Caco-2 (cell line): ENCODE measurements around the gene PPIC. TPM values are rescaled to one million over a fixed set of nuclear protein-coding genes. Genes with fewer than 3 reads are reported as not detected.

Experiments
- BruUV-seq: library from RNA; stranded (reverse); fragments of 400-500 nt; replicated peaks from 2 replicates; lab custom pipeline; 2021; lab: Mats Ljungman, UMichigan
- CTCF ChIA-PET: fragments of 300-600 bp; sonication (Branson Sonifier 250); formaldehyde crosslinking; loops from one replicate; lab custom pipeline; 2022; ENCODE audit warnings: antibody characterized with exemption; lab: Charles Lee
- POLR2A ChIA-PET: fragments of 300-600 bp; sonication (Branson Sonifier 250); formaldehyde crosslinking; loops from one replicate; lab custom pipeline; 2022; ENCODE audit warnings: antibody characterized with exemption; lab: Charles Lee
- DNase-seq, 2 experiments: peaks; one replicate each; pipeline versions ENCODE4 v3.0.0 to v3.0.0-alpha.2; 2020 to 2022
- H3K27me3 ChIP-seq: replicated peaks from 2 replicates; pipeline ENCODE4 v1.6.0; 2011; ENCODE audit warnings: low read length; ENCODE audit not compliant: control insufficient read depth, insufficient read depth
- H3K36me3 ChIP-seq: 2 replicates; pipeline ENCODE4 v1.5.1; 2011; ENCODE audit warnings: low read length; ENCODE audit not compliant: control insufficient read depth, insufficient read depth
- H3K4me1 ChIP-seq: fragments of 250-450 bp; sonication (Bioruptor Pico); 2 replicates; pipeline ENCODE4 v1.5.1; 2020; ENCODE audit warnings: mild to moderate bottlenecking
- H3K4me3 ChIP-seq: 2 replicates; pipeline ENCODE4 v1.5.1; 2011; ENCODE audit warnings: low read depth, mild to moderate bottlenecking, control low read depth, low read length
- H3K9me3 ChIP-seq: fragments of 250-450 bp; sonication (Bioruptor Pico); 2 replicates; pipeline ENCODE4 v1.5.1; 2020; ENCODE audit warnings: mild to moderate bottlenecking, moderate library complexity
- H3K27ac Mint-ChIP-seq: one replicate; pipeline ENCODE4 v1.8.0; 2022; ENCODE audit warnings: mixed read lengths; ENCODE audit not compliant: unreplicated experiment
- H3K27me3 Mint-ChIP-seq: one replicate; pipeline ENCODE4 v1.8.0; 2022; ENCODE audit warnings: mixed read lengths; ENCODE audit not compliant: insufficient read depth, unreplicated experiment
- H3K36me3 Mint-ChIP-seq: one replicate; pipeline ENCODE4 v1.8.0; 2022; ENCODE audit warnings: mild to moderate bottlenecking, mixed read lengths; ENCODE audit not compliant: insufficient read depth, unreplicated experiment
- H3K4me1 Mint-ChIP-seq: one replicate; pipeline ENCODE4 v1.8.0; 2022; ENCODE audit warnings: low read depth, mixed read lengths; ENCODE audit not compliant: unreplicated experiment
- H3K4me3 Mint-ChIP-seq: one replicate; pipeline ENCODE4 v1.8.0; 2022; ENCODE audit warnings: mild to moderate bottlenecking, moderate library complexity, mixed read lengths; ENCODE audit not compliant: unreplicated experiment
- H3K9me3 Mint-ChIP-seq: one replicate; pipeline ENCODE4 v1.8.0; 2022; ENCODE audit warnings: mixed read lengths; ENCODE audit not compliant: unreplicated experiment
- intact Hi-C: fragments of 100-400 bp; cut with micrococcal nuclease; formaldehyde crosslinking; loops from one replicate; pipeline ENCODE4 v1.10.0; 2022; ENCODE audit not compliant: unreplicated experiment
- total RNA-seq: library from RNA; stranded (reverse); gene quantifications from 2 replicates; pipeline ENCODE4 v1.2.3, GENCODE V29; 2022
- TF ChIP-seq, protein P1 (sequence below), 2 experiments: fragments of 200-600 bp in 1 of 2; IDR thresholded peaks; 1 replicate in 1 of 2; 2 replicates in 1 of 2; pipeline versions ENCODE4 v1.5.1 to v1.8.0; 2011 to 2022; ENCODE audit warnings: antibody characterized with exemption in 1 of 2, control low read depth in 1 of 2, inconsistent platforms in 1 of 2, low read depth in 1 of 2, low read length in 1 of 2, mild to moderate bottlenecking in 1 of 2, moderate library complexity in 1 of 2; ENCODE audit not compliant: insufficient read depth in 1 of 2, severe bottlenecking in 1 of 2, unreplicated experiment in 1 of 2

PPIC gene
- total RNA-seq, 1 experiment from 2014 or later = 50.6 TPM

- intact Hi-C loops = no loop called here
- Mint-ChIP-seq H3K9me3 (no peaks in the 10 kb centered on the region), H3K27me3 (no peaks in the 10 kb centered on the region), H3K4me3 (no peak overlapping the region), H3K36me3 (no peaks in the 10 kb centered on the region), H3K27ac (no peak overlapping the region), H3K4me1 (no peaks in the 10 kb centered on the region)
- ChIA-PET CTCF (no interaction called here), POLR2A (no interaction called here)
- no peak overlapping the region for H3K4me3 ChIP-seq
- no peaks in the 10 kb centered on the region for H3K36me3 ChIP-seq
- no peaks in the 10 kb centered on the region for H3K27me3 ChIP-seq
- TF ChIP-seq, protein P1, sequence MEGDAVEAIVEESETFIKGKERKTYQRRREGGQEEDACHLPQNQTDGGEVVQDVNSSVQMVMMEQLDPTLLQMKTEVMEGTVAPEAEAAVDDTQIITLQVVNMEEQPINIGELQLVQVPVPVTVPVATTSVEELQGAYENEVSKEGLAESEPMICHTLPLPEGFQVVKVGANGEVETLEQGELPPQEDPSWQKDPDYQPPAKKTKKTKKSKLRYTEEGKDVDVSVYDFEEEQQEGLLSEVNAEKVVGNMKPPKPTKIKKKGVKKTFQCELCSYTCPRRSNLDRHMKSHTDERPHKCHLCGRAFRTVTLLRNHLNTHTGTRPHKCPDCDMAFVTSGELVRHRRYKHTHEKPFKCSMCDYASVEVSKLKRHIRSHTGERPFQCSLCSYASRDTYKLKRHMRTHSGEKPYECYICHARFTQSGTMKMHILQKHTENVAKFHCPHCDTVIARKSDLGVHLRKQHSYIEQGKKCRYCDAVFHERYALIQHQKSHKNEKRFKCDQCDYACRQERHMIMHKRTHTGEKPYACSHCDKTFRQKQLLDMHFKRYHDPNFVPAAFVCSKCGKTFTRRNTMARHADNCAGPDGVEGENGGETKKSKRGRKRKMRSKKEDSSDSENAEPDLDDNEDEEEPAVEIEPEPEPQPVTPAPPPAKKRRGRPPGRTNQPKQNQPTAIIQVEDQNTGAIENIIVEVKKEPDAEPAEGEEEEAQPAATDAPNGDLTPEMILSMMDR (IDR thresholded peaks at IDR 0.05; ENCODE audit: insufficient read depth in 1 of 2, low read depth in 1 of 2, low read length in 1 of 2, severe bottlenecking in 1 of 2, unreplicated experiment in 1 of 2) = no peak
- no peaks in the 10 kb centered on the region for H3K9me3 ChIP-seq
- DNase-seq = no peak
- no TSS peak for BruUV-seq
- H3K4me1 ChIP-seq = no peaks in the 10 kb centered on the region
Observed at GRCh38 chr5:122997294-122997693, 39.2 kb downstream of the PPIC start.

GRCh38 chr5:122996091-122996490, 40.4 kb downstream of the PPIC start:
- Histone ChIP-seq H3K36me3 (no peaks in the 10 kb centered on the region), H3K27me3 (no peaks in the 10 kb centered on the region), H3K9me3 (no peaks in the 10 kb centered on the region), H3K4me3 (no peak overlapping the region), H3K4me1 (no peaks in the 10 kb centered on the region)
- ChIA-PET POLR2A (no interaction called here), CTCF (no interaction called here)
- intact Hi-C loops = no loop called here
- Mint-ChIP-seq H3K27ac (no peak overlapping the region), H3K36me3 (no peaks in the 10 kb centered on the region), H3K4me1 (no peaks in the 10 kb centered on the region), H3K9me3 (no peaks in the 10 kb centered on the region), H3K27me3 (no peaks in the 10 kb centered on the region), H3K4me3 (no peak overlapping the region)
- BruUV-seq = no TSS peak
- TF ChIP-seq, protein P1 (IDR thresholded peaks at IDR 0.05; ENCODE audit: insufficient read depth in 1 of 2, low read depth in 1 of 2, low read length in 1 of 2, severe bottlenecking in 1 of 2, unreplicated experiment in 1 of 2) = no peak
- DNase-seq = no peak

DNA sequence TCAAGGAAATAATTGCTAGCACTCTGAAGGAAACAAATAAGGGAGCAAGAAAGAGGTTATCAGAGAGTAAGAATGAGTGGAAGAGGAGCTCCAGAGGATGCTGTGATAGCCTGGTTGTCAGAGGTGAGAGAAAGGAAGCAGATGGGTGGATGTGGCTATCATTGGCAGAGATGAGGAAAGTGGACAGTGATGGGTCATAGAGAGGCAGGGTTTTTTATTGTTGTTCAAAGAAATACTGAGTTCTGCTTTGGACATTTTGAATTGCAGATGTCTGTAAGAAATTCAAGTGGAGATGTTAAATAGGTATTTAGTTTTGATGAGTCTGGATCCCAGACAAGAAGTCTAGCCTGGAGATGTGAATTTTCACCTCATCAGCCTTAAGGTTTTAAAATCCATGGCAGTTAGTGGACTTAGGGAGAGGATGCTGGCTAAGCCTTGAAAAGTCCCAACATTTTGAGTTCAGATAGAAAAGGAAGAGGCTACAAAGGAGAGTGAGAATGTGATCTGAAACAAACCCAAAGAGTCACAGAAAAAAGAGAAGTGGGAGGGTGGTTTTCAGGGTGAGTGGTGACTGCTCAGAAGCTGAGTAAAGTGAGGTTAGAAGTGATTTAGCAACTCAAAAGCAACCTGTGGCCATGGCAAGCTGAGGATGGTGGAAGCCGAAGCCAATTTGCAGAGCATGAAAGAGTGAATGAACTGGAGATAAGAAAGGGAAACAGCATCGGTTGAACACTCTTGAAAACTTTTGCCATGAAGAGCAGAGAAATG, 50.4 kb downstream of the PPIC start:
- no peaks in the 10 kb centered on the region for H3K27me3 Mint-ChIP-seq
- DNase-seq = no peak
- TF ChIP-seq, protein P1 (IDR thresholded peaks at IDR 0.05; ENCODE audit: insufficient read depth in 1 of 2, low read depth in 1 of 2, low read length in 1 of 2, severe bottlenecking in 1 of 2, unreplicated experiment in 1 of 2) = no peak
- BruUV-seq = no TSS peak
- POLR2A ChIA-PET = no interaction called here
- H3K4me3 Mint-ChIP-seq = no peak overlapping the region
- no peaks in the 10 kb centered on the region for H3K4me1 ChIP-seq
- H3K36me3 Mint-ChIP-seq = no peaks in the 10 kb centered on the region
- intact Hi-C loops = no loop called here
- H3K27me3 ChIP-seq = no peaks in the 10 kb centered on the region
- H3K36me3 ChIP-seq = no peaks in the 10 kb centered on the region
- no peaks in the 10 kb centered on the region for H3K9me3 ChIP-seq
- H3K4me3 ChIP-seq = no peak overlapping the region
- no peaks in the 10 kb centered on the region for H3K9me3 Mint-ChIP-seq
- CTCF ChIA-PET = no interaction called here
- H3K27ac Mint-ChIP-seq = no peak overlapping the region
- H3K4me1 Mint-ChIP-seq = peaks cover 6% of the 10 kb centered on the region
